Endothelial cell of umbilical vein (primary cell): Measurements from ENCODE around the gene SDK2. TPM values are rescaled to one million over a fixed set of nuclear protein-coding genes. Genes with fewer than 3 reads are reported as not detected.

Source experiments
- BruUV-seq: library from RNA; stranded (reverse); fragments of 400-500 nt; replicated peaks from 2 replicates; lab custom pipeline; 2021; lab: Mats Ljungman, UMichigan
- CTCF ChIA-PET: fragments of 300-600, 350-600 bp; sonication (Branson Sonifier 250); formaldehyde crosslinking; loops from one replicate; lab custom pipeline; 2021; ENCODE audit warnings: antibody characterized with exemption, inconsistent platforms; lab: Charles Lee
- POLR2A ChIA-PET: fragments of 300-600, 350-600 bp; sonication (Branson Sonifier 250); formaldehyde crosslinking; loops from one replicate; lab custom pipeline; 2021; ENCODE audit warnings: antibody characterized with exemption, inconsistent platforms; lab: Charles Lee
- DNase-seq: peaks from one replicate; pipeline ENCODE4 v3.0.0-alpha.2; 2011; ENCODE audit warnings: low read depth, low spot score
- FAIRE-seq: peaks from 2 replicates; lab custom pipeline; 2011; peaks lifted over from hg19 to GRCh38; lab: Jason Lieb, UNC
- H2AFZ ChIP-seq: 2 replicates; pipeline ENCODE4 v1.6.0; 2012; ENCODE audit warnings: low read depth, low read length, control low read depth, inconsistent platforms
- H3K27ac ChIP-seq: 2 replicates; pipeline ENCODE4 v1.5.1; 2011; ENCODE audit warnings: low read depth, mild to moderate bottlenecking, control low read depth, low read length, moderate library complexity; ENCODE audit not compliant: insufficient read depth
- H3K27me3 ChIP-seq, 2 experiments: 2 replicates each; pipeline versions ENCODE4 v1.6.0 to v1.6.1; 2011; ENCODE audit warnings: low read length in 2 of 2, mixed read lengths in 1 of 2; ENCODE audit not compliant: control insufficient read depth in 2 of 2, insufficient read depth in 2 of 2
- H3K36me3 ChIP-seq, 2 experiments: 2 replicates in 1 of 2; 3 replicates in 1 of 2; pipeline ENCODE4 v1.5.1; 2011; ENCODE audit warnings: low read length in 2 of 2, mild to moderate bottlenecking in 1 of 2, moderate library complexity in 1 of 2; ENCODE audit not compliant: control insufficient read depth in 2 of 2, insufficient read depth in 2 of 2; ENCODE audit errors: extremely low read depth in 1 of 2
- H3K4me1 ChIP-seq: 3 replicates; pipeline ENCODE4 v1.5.1; 2011; ENCODE audit warnings: mild to moderate bottlenecking, low read length; ENCODE audit not compliant: control insufficient read depth, insufficient read depth; ENCODE audit errors: extremely low read depth
- H3K4me2 ChIP-seq: 2 replicates; pipeline ENCODE4 v1.6.1; 2011; ENCODE audit warnings: low read length, control low read depth, mixed read lengths; ENCODE audit not compliant: insufficient read depth
- H3K4me3 ChIP-seq, 3 experiments: fragments of 200-600 bp in 1 of 3; sonication (generic), shearing (Covaris generic) in 1 of 3; replicated peaks in 1 of 3; 2 replicates each; pipeline ENCODE4 v1.5.1; 2011 to 2016; ENCODE audit warnings: control low read depth in 3 of 3, low read length in 3 of 3, mild to moderate bottlenecking in 2 of 3, inconsistent platforms in 1 of 3, low read depth in 1 of 3, moderate library complexity in 1 of 3; ENCODE audit not compliant: insufficient read depth in 1 of 3
- H3K79me2 ChIP-seq: 2 replicates; pipeline ENCODE4 v1.6.0; 2012; ENCODE audit warnings: low read length, inconsistent platforms; ENCODE audit not compliant: control insufficient read depth, insufficient read depth
- H3K9ac ChIP-seq: replicated peaks from 2 replicates; pipeline ENCODE3; 2011; ENCODE audit warnings: low read length, control low read depth; ENCODE audit not compliant: insufficient read depth; ENCODE audit errors: extremely low read depth
- H3K9me1 ChIP-seq: replicated peaks from 3 replicates; pipeline ENCODE4 v1.6.0; 2011; ENCODE audit warnings: mild to moderate bottlenecking, low read length; ENCODE audit not compliant: control insufficient read depth, insufficient read depth; ENCODE audit errors: extremely low read depth
- H3K9me3 ChIP-seq: replicated peaks from 2 replicates; pipeline ENCODE4 v1.5.1; 2012; ENCODE audit warnings: low read length, inconsistent platforms; ENCODE audit not compliant: control insufficient read depth, insufficient read depth
- H4K20me1 ChIP-seq: replicated peaks from 2 replicates; pipeline ENCODE3; 2011; ENCODE audit warnings: mild to moderate bottlenecking, low read length; ENCODE audit not compliant: control insufficient read depth, insufficient read depth; ENCODE audit errors: extremely low read depth
- CTCF ChIP-seq, 2 donors: IDR thresholded peaks; 1 replicate in 1 of 2; 2 replicates in 1 of 2; pipeline ENCODE4 v1.5.1; 2011; ENCODE audit warnings: low read length in 2 of 2, mild to moderate bottlenecking in 2 of 2, moderate library complexity in 2 of 2, control low read depth in 1 of 2, inconsistent platforms in 1 of 2, low read depth in 1 of 2; ENCODE audit not compliant: insufficient read depth in 1 of 2; ENCODE audit errors: extremely low read depth in 1 of 2
- EZH2 ChIP-seq: IDR thresholded peaks from 2 replicates; pipeline ENCODE4 v1.6.1; 2012; ENCODE audit warnings: borderline replicate concordance, low read depth, mild to moderate bottlenecking, moderate library complexity, low read length, inconsistent platforms; ENCODE audit not compliant: severe bottlenecking
- FOS ChIP-seq: IDR thresholded peaks from 2 replicates; pipeline ENCODE4 v1.6.1; 2011; ENCODE audit warnings: mild to moderate bottlenecking, low read length, moderate library complexity, borderline replicate concordance; ENCODE audit not compliant: insufficient read depth
- GATA2 ChIP-seq: IDR thresholded peaks from 2 replicates; pipeline ENCODE4 v1.7.0; 2011; ENCODE audit warnings: low read depth, mild to moderate bottlenecking, moderate library complexity, mixed read lengths, low read length; ENCODE audit not compliant: insufficient read length, insufficient read depth
- JUN ChIP-seq: IDR thresholded peaks from 2 replicates; pipeline ENCODE4 v1.6.1; 2011; ENCODE audit warnings: borderline replicate concordance, low read depth; ENCODE audit not compliant: insufficient read length, insufficient read depth
- MYC ChIP-seq: IDR thresholded peaks from one replicate; pipeline ENCODE4 v1.6.1; 2011; ENCODE audit warnings: mild to moderate bottlenecking, low read depth, low read length
- POLR2A ChIP-seq: IDR thresholded peaks from 2 replicates; pipeline ENCODE4 v1.6.1; 2012; ENCODE audit warnings: low read depth, mild to moderate bottlenecking, control low read depth, low read length
- POLR2AphosphoS5 ChIP-seq: IDR thresholded peaks from 2 replicates; pipeline ENCODE4 v1.6.1; 2012; ENCODE audit warnings: low read depth, mild to moderate bottlenecking, control low read depth, low read length, moderate library complexity; ENCODE audit not compliant: insufficient read depth
- dilution Hi-C: fragments of 300-500 bp; cut with MboI; formaldehyde crosslinking; loops from one replicate; pipeline ENCODE4 v1.15.0; 2019; ENCODE audit warnings: low sequenced_read_pairs; ENCODE audit not compliant: extremely low pct_ligation_motif_present
- intact Hi-C: fragments of 100-400 bp; cut with micrococcal nuclease; formaldehyde crosslinking; loops from one replicate; pipeline ENCODE4 v1.10.0; 2022
- polyA plus RNA-seq, 4 experiments: library from polyadenylated mRNA; depleted of rRNA in 3 of 4; stranded (reverse) in 3 of 4; unstranded in 1 of 4; fragments of >200 nt; gene quantifications; 2 replicates each; pipeline versions ENCODE4 v1.2.1 to v1.2.3, GENCODE V29; 2011 to 2012; ENCODE audit warnings: missing spikeins in 1 of 4
- total RNA-seq: library from RNA; stranded (reverse); gene quantifications from 2 replicates; pipeline ENCODE4 v1.2.3, GENCODE V29; 2021
- TF ChIP-seq, protein P1 (sequence below): IDR thresholded peaks from 2 replicates; pipeline ENCODE4 v1.6.1; 2011; ENCODE audit not compliant: insufficient read depth, insufficient read length

The SDK2 gene
- total and polyA plus RNA-seq, 2 donors (not counting 3 experiments of a cell fraction or from before 2014, with no cell fraction given), result not detected

GRCh38 chr17:73368085-73368631 lies 276.1 kb downstream of the SDK2 start:
- no peak overlapping the region for H3K27ac ChIP-seq
- intact Hi-C loops, result no loop called here
- FAIRE-seq (no peak), DNase-seq (no peak)
- H3K4me3 ChIP-seq, result no peak overlapping the region
- CTCF ChIA-PET, result interaction anchor here (3.8 to 7.3 kb wide), 4 partner anchors 59 to 642 kb away, joined by 55 to 376 read pairs (median 96); partner anchors contain the start of genes CDC42EP4 and CPSF4L
- H3K36me3 ChIP-seq, result no peaks in the 10 kb centered on the region
- H3K9me1 ChIP-seq, result no peaks in the 10 kb centered on the region
- peaks cover 0 to 3% of the 10 kb centered on the region in 2 experiments for H3K27me3 ChIP-seq
- H4K20me1 ChIP-seq, result no peaks in the 10 kb centered on the region
- H3K4me2 ChIP-seq, result no peak overlapping the region
- H2AFZ ChIP-seq, result no peak overlapping the region
- no peaks in the 10 kb centered on the region for H3K4me1 ChIP-seq
- TF ChIP-seq, protein P1, sequence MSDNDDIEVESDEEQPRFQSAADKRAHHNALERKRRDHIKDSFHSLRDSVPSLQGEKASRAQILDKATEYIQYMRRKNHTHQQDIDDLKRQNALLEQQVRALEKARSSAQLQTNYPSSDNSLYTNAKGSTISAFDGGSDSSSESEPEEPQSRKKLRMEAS, result no peak
- TF ChIP-seq GATA2 (no peak), FOS (no peak), CTCF (IDR thresholded peaks at IDR 0.05; ENCODE audit: extremely low read depth in 1 of 2, insufficient read depth in 1 of 2, low read depth in 1 of 2, low read length in 2 of 2) (no peak), POLR2A (no peak), POLR2AphosphoS5 (no peak), JUN (no peak), EZH2 (no peak), MYC (no peak)
- POLR2A ChIA-PET, result interaction anchor here (0.7 kb wide), 1 partner anchor 832 kb away, joined by 5 read pairs; no protein-coding TSS in a partner anchor
- dilution Hi-C loops, result no loop called here
- H3K9me3 ChIP-seq, result no peaks in the 10 kb centered on the region
- no TSS peak for BruUV-seq
- no peaks in the 10 kb centered on the region for H3K79me2 ChIP-seq
- H3K9ac ChIP-seq, result no peak overlapping the region
